NB4 (cell line): ENCODE results near the gene ZMYND10.

Source experiments
- CTCF ChIP-seq: IDR thresholded peaks from one replicate; pipeline ENCODE4 v1.5.1; 2012; ENCODE audit warnings: low read depth, low read length
- POLR2A ChIP-seq: IDR thresholded peaks from 2 replicates; pipeline ENCODE4 v1.6.1; 2011; ENCODE audit warnings: mild to moderate bottlenecking; ENCODE audit not compliant: insufficient read length; ENCODE audit errors: extremely low read depth

- TF ChIP-seq CTCF (no peak), POLR2A (no peak)
Measured at GRCh38 chr3:50341537-50341936, 4.0 kb downstream of the ZMYND10 start.
